ENCODE measurements around the gene ZNF576.
"Not testable (repeated sequence)": the region's sequence is repeated elsewhere in the genome, so short reads cannot be mapped to it uniquely, and the experiment has no call there.

The ZNF576 gene

DNA sequence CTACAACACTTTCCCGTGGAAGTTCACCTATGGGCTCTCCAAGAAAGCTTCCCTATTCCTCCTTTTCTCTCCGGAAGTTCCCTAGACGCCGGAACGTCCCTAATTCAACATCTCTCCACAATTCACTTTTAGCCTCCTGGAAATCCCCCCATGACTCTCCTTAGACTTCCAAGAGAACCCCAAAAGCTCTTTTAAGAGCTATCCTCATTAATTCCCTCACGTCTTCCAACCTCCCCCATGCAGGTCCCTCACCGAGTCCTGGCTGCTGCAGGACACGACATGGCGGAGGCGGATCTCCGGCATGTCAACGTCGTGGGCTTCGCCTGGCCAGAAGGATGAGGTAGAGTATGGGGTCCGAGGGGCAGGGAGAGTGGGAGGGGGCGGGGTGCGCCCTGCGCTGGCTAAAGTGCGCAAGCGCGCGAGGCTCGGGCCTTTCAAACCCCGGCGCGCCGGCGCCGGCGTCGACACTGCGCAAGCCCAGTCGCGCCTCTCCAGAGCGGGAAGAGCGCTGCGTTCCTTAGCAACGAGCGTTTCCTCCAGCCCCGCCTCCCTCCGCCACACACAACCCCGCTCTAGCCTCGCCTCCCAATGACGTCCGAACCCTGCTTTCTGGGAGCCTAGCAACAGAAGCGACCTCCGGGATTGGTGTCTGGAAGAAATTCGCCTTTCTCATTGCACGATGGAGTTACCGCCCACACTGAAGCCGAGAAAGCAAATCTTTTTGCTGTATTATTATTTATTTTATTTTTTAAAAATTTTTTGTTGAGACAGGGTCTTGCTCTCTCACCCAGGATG lies 21.0 kb upstream of the ZNF576 start, which contains the start of the genes PINLYP and XRCC1:
Gene PINLYP, plus strand, starts transcription at position 646 of the 795 bp plus-strand sequence. CDS start 1,391 bp downstream, outside the sequence.
Gene XRCC1, minus strand, starts transcription at position 372 of the 795 bp plus-strand sequence. Its CDS starts 69 bp downstream, at position 303.
- DNase-seq = peak; percentile 99

DNA sequence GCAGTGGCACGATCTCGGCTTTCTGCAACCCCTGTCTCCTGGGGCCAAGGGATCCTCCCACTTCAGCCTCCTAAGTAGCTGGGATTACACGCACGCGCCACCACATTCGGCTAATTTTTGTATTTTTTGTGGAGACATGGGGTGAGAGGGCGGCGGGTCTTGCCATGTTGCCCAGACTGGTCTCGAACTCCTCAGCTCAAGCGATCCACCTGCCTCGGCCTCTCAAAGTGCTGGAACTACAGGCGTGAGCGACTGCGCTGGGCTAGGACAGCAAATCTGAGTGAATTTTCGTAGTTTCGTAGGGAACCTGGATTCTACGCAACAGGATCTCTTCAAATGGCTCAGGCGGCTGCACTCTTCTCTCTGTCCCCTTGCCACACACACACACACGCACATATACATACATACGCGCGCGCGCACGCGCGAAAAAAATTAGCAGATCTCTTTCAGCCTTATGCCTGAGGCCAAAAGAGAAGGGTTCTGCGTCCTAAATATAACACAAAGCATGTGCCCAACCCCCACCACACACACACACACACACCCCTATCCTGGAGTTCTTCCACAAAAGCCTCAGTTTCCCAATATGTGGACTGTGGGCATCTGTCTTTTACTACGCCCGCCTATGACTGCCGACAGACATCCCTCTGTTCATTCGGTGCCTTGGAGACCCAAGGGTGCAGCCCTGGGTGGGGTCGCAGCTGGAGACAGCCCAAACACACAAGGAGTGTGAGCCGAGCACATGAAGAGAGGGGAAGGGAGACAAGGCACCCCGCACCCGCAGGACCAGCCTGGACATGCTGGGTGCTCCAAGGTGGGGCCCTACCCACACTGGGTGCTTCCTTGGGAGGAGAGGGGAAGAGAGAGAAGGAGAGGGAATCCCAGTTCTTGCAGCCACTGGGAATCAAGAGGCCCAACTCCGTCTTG lies 20.2 kb upstream of the ZNF576 start:
- DNase-seq = no peak

DNA sequence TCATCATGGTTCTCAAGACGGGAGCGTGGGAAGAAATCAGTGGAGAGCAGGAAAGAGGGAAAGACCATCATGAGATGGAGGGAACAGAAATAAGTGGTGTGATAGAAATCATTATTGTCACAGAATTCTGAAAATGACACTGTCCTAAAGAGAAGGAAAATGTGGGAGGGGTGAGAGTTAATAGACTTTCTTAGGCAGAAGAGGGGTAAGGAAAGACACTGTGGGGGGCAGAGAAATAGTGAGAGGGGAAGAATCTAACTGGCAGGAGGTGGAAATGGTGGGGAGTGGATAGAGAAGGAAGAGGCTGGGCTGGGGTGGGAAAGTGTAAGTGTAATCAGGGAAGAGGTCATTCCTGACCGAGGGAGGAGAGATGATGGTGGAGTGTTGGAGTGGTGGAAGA lies 17.6 kb upstream of the ZNF576 start:
- no peak for DNase-seq

- no peak for DNase-seq
Observed at GRCh38 chr19:43581467-43581866, 14.9 kb upstream of the ZNF576 start.

GRCh38 chr19:43582495-43582894 lies 13.9 kb upstream of the ZNF576 start:
- no peak for DNase-seq

- no peak for DNase-seq
Observed at GRCh38 chr19:43584484-43584883, 11.9 kb upstream of the ZNF576 start.

DNA sequence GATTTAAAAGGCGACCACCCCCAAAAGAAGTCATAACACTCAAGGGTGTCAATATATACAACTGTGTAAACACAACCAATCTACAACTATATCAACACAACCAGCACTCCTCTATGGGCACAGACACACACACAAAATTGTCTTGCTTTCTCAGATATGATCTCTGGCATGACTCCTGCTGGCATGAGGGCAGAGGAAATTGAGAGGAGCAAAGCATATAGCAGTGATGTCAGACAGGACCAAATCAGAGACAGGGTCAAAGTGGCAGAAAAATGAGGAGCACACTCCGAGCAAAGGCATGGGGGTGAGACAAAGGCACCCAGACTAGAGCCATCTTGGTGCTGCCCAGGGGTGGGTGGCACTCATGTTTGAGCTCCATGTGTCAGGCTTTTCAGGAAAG lies 10.0 kb upstream of the ZNF576 start:
- no peak for DNase-seq

- not testable (repeated sequence) for DNase-seq
Observed at GRCh38 chr19:43587029-43587428, 9.4 kb upstream of the ZNF576 start.

DNA sequence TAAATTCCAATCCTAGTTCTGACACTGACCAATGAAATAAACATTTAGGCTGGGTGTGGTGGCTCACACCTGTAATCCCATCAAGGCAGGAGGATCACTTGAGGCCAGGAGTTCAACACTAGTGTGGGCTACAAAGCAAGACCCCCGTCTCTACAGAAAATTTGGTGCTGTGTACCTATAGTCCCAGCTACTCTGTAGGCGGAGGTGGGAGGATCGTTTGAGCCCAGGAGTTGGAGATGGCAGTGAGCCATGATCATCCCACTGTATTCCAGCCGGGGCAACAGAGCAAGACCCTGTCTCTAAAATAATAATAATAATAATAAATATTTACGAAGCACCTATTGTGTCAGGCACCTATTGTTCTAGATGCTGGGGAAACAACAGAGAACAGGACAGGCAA lies 7.1 kb upstream of the ZNF576 start:
- DNase-seq = no peak

DNA sequence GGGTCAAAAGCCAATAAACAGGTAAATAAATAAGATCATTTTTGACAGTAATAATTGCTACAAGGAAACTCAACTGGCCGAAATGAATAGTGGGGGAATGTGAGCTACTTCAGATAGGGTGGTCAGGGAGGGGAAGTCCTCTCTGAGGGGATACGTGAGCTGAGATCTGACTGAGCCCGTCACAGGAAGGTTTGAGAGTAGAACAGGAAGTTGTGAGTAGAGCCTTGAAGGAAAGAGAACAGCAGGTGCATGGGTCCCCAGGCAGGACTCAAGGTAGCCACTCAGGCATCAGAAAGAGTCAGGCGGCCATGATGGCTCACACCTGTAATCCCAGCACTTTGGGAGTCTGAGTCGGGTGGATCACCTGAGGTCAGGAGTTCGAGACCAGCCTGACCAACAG lies 6.7 kb upstream of the ZNF576 start:
- no peak for DNase-seq

GRCh38 chr19:43591904-43592772 lies 4.3 kb upstream of the ZNF576 start:
- no peak for DNase-seq

- no peak for DNase-seq
Observed at GRCh38 chr19:43592800-43593350, 3.5 kb upstream of the ZNF576 start.

DNA sequence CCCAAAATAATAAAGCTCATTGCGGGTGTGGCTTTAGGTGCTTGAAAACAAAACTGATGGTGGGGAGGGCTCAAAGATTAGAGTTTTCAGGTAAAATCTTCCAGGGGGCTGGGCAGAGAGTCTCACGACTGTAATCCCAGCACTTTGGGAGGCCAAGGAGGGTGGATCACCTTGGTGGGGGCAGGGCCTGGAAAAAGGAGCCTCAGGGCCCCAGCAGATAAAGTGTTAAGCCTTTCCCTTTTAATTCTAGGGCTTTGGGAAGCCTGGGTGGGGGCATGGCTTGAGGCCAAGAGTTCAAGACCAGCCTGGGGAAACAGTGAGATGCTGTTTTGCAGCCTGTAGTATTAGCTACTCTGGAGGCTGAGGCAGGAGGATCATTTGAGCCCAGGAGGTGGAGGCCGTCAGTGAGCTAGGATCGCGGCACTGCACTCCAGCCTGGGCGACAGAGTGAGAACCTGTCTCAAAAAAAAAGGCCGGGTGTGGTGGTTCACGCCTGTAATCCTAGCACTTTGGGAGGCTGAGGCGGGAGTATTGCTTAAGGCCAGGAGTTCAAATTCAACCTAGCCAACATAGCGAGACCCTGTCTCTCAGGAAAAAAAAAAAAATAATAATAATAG lies 2.2 kb upstream of the ZNF576 start:
- DNase-seq = no peak

DNA sequence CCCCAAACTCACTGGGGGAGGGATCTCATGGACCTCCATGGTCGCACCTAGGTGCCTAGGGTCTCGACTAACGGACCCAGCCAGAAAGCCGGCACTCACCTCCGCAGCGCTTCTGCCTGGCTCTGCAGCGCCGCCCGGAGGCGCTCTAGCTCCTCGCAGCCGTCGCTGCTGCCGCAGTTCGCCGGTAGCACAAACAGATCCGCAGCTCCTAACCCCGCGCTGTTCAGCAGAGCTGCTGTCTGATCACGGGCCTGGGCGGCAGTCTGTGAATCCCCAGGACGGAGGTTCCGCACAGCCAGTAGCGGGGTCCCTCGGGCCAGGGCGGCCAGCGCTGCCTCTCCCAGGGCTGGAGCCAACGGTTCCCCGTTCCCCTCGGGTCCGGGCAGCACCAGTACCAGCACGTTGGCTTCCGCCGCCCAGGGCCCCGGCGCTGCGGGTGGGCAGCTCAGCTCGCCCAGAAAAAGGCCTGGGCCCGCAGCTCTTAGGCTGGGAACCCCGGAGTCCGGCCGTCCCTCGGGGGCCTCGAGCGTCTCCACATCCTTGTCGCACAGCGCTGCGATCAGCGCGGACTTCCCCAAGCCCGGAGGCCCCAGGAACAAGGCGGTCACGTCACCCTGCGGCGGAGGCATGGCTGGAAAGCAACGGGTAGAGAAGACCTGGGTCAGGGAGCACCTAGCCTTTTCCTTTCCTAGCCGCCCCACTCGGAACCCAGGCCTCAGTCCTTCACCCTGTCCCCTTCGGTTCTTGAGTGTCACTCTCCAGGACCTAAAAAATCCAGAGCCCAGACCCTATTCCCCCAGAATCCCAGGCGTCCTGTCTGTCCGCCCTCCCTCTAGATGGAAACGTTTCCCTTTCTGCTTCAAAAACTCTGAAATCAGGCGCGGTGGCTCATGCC lies 1.4 kb upstream of the ZNF576 start:
- DNase-seq = peak; percentile 59

DNA sequence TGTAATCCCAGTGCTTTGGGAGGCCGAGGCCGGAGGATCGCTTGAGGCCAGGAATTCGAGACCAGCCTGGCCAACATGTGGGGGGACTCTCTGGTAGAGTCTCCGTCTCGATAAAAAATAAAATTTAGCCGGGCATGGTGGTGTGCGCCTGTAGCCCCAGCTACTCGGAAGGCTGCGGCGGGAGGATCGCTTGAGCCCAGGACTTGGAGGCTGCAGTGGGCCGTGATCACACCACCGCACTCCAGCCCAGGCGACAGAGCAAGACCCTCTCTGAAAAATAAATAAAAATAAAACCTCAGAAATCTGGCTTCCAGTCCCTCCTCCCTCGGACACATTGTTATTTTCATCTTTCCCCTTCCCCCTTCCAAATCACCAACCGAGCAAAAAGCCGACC lies 793 bp upstream of the ZNF576 start:
- DNase-seq = no peak

DNA sequence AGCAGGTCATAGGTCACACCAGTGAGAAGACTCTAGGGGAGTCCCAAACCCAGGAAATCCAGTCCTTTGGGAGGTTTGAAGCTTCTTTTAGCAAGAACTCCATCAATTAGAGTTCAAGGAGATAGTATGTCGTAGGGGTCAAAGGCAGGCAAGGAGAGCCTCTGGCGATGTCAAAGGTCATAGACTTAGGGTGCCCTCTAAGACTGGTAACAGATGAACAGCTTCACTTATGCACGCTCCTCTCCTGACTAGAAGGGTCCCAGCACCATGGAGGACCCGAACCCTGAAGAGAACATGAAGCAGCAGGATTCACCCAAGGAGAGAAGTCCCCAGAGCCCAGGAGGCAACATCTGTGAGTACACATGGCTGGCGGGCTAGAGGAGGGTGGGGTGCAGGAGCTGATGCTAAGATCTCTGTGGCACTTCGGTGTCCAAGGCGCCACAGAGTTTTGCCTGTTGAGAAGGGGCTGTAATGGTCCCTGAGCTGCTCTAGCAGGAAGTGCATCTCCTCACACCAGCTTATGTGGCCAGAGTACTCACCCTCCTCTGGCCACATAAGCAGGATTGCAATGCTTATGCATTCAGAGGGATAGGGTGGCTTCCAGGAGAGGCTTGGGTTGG lies 557 bp downstream of the ZNF576 start:
- DNase-seq = no peak

DNA sequence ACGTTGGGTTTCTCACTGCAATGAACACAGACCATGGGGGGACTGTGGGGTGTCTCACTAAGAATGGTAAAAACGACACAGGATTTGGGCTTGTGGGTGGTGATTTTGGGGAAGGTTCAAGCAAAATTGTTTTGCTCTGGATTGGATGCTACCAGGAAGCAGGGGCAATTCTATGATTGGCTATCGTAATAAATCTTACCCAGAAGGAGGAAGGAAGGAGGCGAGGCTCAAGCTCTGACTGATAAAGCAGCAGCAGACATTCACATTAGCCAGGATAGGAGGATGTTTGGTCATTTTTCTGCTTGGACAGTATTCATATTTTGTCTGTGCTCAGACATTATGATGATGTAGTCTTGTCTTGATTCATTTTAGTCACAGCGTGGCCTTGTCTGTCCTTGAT lies 1.5 kb downstream of the ZNF576 start:
- DNase-seq = no peak

DNA sequence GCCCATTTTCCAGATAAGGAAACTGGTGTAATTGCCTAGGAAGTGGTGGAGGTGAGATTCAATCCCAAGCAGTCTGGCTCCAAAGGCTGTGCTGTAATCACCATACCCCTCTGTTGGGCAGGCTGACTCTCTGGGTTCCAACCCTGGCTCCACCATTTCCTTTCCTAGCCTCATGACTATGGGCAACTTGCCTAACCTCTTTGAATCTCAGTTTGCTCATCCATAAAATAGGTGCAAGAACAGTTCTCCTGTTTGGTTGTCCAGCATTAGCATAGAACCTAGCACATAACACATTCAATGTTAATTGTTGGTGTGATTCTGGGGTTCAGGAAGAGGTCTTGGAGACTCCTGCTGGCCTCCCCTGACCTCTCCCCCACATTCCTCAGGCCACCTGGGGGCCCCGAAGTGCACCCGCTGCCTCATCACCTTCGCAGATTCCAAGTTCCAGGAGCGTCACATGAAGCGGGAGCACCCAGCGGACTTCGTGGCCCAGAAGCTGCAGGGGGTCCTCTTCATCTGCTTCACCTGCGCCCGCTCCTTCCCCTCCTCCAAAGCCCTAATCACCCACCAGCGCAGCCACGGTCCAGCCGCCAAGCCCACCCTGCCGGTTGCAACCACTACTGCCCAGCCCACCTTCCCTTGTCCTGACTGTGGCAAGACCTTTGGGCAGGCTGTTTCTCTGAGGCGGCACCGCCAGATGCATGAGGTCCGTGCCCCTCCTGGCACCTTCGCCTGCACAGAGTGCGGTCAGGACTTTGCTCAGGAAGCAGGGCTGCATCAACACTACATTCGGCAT lies 2.2 kb downstream of the ZNF576 start:
- no peak for DNase-seq

DNA sequence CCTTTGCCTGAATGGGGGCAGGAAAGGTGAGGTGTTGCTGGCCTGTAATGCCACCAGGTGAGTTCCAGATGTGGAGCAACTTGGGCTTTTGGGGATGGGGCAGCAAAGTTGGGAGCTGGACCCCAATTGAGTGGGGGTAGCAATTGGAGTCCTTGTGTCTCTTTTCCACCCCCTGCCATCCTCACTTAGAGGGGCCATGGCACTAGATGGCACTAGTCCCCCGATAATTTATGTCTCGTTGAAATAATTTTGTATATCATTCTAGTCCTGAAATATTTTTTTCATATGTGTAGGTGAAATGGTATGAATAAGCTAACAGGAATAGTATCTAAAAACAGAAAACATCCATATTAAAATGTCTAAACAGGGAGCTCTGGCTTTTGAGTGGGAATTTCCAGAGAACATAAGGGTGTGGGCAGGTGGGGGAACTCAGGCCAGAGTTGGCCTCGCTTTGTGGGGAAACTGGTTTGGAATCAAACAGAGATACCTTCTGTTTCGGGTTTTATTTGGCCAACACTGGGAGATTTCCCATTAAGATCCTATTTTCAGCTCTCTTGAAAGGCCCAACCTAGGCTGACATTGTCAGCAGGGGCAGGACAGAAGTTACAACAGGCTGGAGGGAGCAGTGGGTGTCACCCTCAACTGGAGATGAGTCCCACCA lies 3.4 kb downstream of the ZNF576 start:
- no peak for DNase-seq

Measured in NCI-H526 treated with DMSO at 0.1 percent for 48 hours (cell line).